ENCODE data around the gene CALHM6.

CALHM6 gene

GRCh38 chr6:116422238-116422637, 38.9 kb upstream of the CALHM6 start:
- no peak overlapping the region for H3K4me3 ChIP-seq (ENCODE audit: control insufficient read depth, low read depth, low read length)
- no peak for DNase-seq (ENCODE audit: low read depth)
- TF ChIP-seq CTCF (conservative IDR thresholded peaks at IDR 0.05; ENCODE audit: control insufficient read depth, insufficient read depth, low read depth, low read length), result no peak

- peak; percentile 90 for DNase-seq (ENCODE audit: low read depth)
- H3K4me3 ChIP-seq (ENCODE audit: control insufficient read depth, low read depth, low read length), result no peak overlapping the region
- no peak for TF ChIP-seq CTCF (conservative IDR thresholded peaks at IDR 0.05; ENCODE audit: control insufficient read depth, insufficient read depth, low read depth, low read length)
Measured at GRCh38 chr6:116424001-116424400, 37.2 kb upstream of the CALHM6 start.

- no peak for TF ChIP-seq CTCF (conservative IDR thresholded peaks at IDR 0.05; ENCODE audit: control insufficient read depth, insufficient read depth, low read depth, low read length)
- no peak overlapping the region for H3K4me3 ChIP-seq (ENCODE audit: control insufficient read depth, low read depth, low read length)
- DNase-seq (ENCODE audit: low read depth), result no peak
Measured at GRCh38 chr6:116426551-116426950, 34.6 kb upstream of the CALHM6 start.

GRCh38 chr6:116429111-116429510, 32.1 kb upstream of the CALHM6 start:
- H3K4me3 ChIP-seq (ENCODE audit: control insufficient read depth, low read depth, low read length), result no peak overlapping the region
- no peak for TF ChIP-seq CTCF (conservative IDR thresholded peaks at IDR 0.05; ENCODE audit: control insufficient read depth, insufficient read depth, low read depth, low read length)
- DNase-seq (ENCODE audit: low read depth), result no peak

GRCh38 chr6:116430860-116431259, 30.3 kb upstream of the CALHM6 start:
- TF ChIP-seq CTCF (conservative IDR thresholded peaks at IDR 0.05; ENCODE audit: control insufficient read depth, insufficient read depth, low read depth, low read length), result no peak
- H3K4me3 ChIP-seq (ENCODE audit: control insufficient read depth, low read depth, low read length), result no peak overlapping the region
- no peak for DNase-seq (ENCODE audit: low read depth)

GRCh38 chr6:116431964-116432595, 29.1 kb upstream of the CALHM6 start:
- TF ChIP-seq CTCF (conservative IDR thresholded peaks at IDR 0.05; ENCODE audit: control insufficient read depth, insufficient read depth, low read depth, low read length), result no peak
- no peak for DNase-seq (ENCODE audit: low read depth)
- no peak overlapping the region for H3K4me3 ChIP-seq (ENCODE audit: control insufficient read depth, low read depth, low read length)

Measured in fibroblast of mammary gland (primary cell).